SU-DHL-6 (cell line): ENCODE measurements around the gene TAS2R30.

Source experiments
- CTCF ChIP-seq: fragments of 200-600 bp; sonication (generic); IDR thresholded peaks from one replicate; pipeline ENCODE4 v1.5.1; 2017; ENCODE audit warnings: antibody characterized with exemption, mild to moderate bottlenecking, low read length, moderate library complexity; ENCODE audit not compliant: insufficient read depth, poor library complexity, severe bottlenecking
- EZH2phosphoT487 ChIP-seq: fragments of 200-600 bp; sonication (generic), shearing (Covaris generic); conservative IDR thresholded peaks from 2 replicates; pipeline ENCODE4 v1.6.1; 2018; ENCODE audit warnings: mild to moderate bottlenecking, antibody characterized with exemption, low read length, moderate library complexity, mixed read lengths

GRCh38 chr12:11147420-11147819 lies 13.0 kb upstream of the TAS2R30 start:
- TF ChIP-seq CTCF (no peak), EZH2phosphoT487 (no peak)
